GM13976 (cell line): ENCODE data around the gene STK32B.

Experiments
- DNase-seq: peaks from one replicate; pipeline ENCODE4 v3.0.0; 2012; ENCODE audit warnings: low spot score
- in situ Hi-C: fragments of 300-500 bp; cut with MboI; formaldehyde crosslinking; loops from one replicate; pipeline ENCODE4 v1.12.0; 2022; ENCODE audit warnings: low sequenced_read_pairs, mixed read lengths, inconsistent platforms; ENCODE audit not compliant: unreplicated experiment
- TF ChIP-seq, protein P1 (sequence below): IDR thresholded peaks from 2 replicates; pipeline ENCODE4 v1.5.1; 2012; ENCODE audit warnings: borderline replicate concordance, mild to moderate bottlenecking; ENCODE audit not compliant: insufficient read depth; ENCODE audit errors: extremely low read depth, missing control alignments, control extremely low read depth

STK32B gene

DNA sequence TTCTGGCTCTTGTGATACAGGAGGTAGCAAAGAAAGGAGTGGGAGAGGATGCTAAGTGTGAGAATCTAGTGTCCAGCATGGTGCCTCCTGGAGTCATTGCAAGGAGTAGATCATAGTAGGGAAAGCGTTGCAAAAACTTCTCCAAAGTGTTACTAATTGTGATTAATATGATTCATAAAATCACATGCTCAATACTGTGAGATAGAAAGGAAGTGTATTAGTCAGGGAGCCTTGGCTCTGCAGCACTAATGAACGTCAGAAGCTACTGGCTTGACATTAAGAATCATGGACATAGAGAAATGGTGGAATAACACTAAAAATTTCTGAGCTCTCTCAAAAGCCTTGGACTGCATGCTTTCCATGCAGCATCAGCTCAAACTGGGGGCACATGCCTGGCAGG, 358.0 kb downstream of the STK32B start:
- DNase-seq: no peak
- TF ChIP-seq, protein P1, sequence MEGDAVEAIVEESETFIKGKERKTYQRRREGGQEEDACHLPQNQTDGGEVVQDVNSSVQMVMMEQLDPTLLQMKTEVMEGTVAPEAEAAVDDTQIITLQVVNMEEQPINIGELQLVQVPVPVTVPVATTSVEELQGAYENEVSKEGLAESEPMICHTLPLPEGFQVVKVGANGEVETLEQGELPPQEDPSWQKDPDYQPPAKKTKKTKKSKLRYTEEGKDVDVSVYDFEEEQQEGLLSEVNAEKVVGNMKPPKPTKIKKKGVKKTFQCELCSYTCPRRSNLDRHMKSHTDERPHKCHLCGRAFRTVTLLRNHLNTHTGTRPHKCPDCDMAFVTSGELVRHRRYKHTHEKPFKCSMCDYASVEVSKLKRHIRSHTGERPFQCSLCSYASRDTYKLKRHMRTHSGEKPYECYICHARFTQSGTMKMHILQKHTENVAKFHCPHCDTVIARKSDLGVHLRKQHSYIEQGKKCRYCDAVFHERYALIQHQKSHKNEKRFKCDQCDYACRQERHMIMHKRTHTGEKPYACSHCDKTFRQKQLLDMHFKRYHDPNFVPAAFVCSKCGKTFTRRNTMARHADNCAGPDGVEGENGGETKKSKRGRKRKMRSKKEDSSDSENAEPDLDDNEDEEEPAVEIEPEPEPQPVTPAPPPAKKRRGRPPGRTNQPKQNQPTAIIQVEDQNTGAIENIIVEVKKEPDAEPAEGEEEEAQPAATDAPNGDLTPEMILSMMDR: no peak
- in situ Hi-C loops: no loop called here

DNA sequence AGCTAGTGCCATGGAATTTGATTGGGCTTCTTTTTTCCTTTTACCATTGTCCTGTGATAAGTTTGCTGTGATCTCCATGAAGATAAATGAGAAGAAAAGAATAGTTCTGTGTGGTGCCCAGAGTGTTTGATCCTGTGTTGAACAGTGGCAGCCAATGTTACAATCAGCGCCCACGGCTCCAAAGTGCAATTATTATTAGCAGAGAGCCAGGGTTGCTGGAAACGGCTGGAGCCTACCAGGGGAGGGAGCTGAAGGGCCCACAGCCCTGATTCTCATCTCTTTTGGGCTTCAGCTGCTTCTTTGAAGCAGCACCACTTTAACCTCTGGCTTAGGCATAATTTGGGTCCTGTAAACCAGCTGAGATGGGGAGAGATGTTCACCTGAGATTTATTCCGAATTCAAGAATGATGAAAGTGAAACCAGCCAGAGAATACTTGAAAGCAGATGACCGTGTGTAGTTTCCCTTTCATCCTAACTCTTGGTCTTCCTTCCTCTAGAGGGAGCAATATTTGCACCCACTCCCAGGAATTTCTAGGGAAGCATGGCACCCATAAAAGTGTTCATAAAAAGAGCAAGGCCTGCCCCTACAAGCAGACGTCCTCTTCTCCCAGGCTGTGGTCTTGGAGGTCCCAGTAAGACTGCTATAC, 358.8 kb downstream of the STK32B start:
- in situ Hi-C loops: no loop called here
- DNase-seq: no peak
- TF ChIP-seq, protein P1: no peak

DNA sequence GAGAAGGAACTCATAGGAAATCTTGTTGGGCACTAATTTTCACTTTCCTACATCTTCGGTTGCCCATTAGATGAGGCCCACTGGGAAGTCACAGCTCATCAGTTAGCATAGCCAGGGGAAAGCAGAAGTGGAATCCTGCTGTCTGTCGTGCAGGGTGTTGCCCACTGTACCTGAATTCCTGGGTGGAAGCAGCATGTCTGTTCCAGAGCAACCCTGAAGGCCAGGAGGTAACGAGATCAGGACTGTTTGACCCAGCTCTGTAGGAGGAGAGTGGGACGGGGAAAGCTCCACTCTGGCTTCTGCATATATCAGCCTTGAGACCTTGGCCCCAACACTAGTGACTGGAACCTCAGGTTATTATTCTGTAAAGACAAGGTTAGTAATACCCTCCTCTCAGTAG, 361.0 kb downstream of the STK32B start:
- DNase-seq: no peak
- in situ Hi-C loops: no loop called here
- TF ChIP-seq, protein P1: no peak

DNA sequence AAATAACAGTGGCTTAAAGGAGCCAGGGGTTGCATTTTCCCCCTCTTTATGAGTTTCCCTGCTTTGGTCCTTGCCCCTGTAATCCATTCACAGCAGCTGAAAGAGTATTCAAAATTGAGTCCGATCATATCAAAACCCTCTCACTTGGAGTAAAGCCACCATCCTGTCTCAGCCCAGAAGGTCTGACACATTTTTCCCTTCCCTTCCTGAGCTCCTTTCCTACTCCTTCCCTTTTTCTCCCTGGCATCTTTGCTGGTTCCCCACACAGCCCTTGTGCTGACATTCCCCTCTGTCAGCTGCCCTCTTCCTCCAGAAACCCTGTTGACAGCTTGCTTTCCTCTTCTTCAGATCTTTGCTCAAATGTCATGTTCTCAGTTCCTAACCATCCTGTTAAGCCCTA, 361.5 kb downstream of the STK32B start:
- in situ Hi-C loops: no loop called here
- no peak for DNase-seq

DNA sequence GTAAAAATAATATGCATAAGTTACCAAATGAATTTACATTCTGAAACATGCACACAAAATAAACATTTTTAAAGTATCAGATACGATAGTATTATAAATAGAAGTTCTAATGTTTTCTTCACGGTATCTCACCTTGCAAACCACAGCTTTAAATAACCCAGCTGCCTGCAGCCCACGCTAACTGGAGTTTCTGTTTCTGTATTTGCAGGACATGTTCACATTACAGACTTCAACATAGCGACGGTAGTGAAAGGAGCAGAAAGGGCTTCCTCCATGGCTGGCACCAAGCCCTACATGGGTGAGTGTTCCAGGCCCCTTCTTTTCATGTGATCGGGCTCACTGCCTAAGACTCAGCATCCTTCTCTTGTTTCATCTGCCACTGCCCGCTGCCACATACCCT, 365.4 kb downstream of the STK32B start:
- in situ Hi-C loops: no loop called here
- TF ChIP-seq, protein P1: no peak
- no peak for DNase-seq

More for the DNA sequence above, 361.5 kb downstream of the STK32B start:
- TF ChIP-seq, protein P1: no peak

DNA sequence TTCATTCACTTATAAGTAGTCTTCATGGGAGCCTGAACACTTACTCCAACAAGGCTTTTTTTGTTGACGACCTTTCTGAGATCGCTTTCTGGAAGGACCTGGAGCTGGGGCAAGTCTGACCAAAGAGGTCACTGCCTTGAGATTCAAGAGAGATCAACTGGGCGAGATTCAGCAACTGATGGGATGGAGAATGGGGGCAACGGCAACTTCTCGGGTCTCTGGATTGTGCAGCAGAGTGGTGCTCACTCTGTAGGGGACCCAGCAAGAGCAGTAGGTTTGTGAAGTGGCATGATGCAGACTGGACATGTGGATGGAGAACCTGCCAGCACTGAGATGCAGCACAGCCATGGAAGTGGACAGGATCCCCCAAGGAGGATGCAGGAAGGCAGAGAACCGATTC, 369.0 kb downstream of the STK32B start:
- in situ Hi-C loops: no loop called here
- DNase-seq: no peak

More for the DNA sequence above, 369.0 kb downstream of the STK32B start:
- TF ChIP-seq, protein P1: no peak
